Measurements from ENCODE around the gene ZXDC.

- TF ChIP-seq CTCF (conservative IDR thresholded peaks at IDR 0.05; ENCODE audit: low read depth, low read length) = no peak
- no peak for TF ChIP-seq EZH2 (IDR thresholded peaks at IDR 0.05; ENCODE audit: borderline replicate concordance, low read depth, low read length, poor library complexity, severe bottlenecking)
Measured at GRCh38 chr3:126515066-126515706, 39.5 kb upstream of the ZXDC start.
